NCI-H460 (cell line): ENCODE results near the gene KLHL35. TPM values are rescaled to one million over a fixed set of nuclear protein-coding genes. Genes with fewer than 3 reads are reported as not detected.
"Not testable (repeated sequence)": the region's sequence is repeated elsewhere in the genome, so short reads cannot be mapped to it uniquely, and the experiment has no call there.

ENCODE experiments used
- DNase-seq: peaks from one replicate; pipeline ENCODE4 v3.0.0-alpha.2; 2016; ENCODE audit warnings: low read depth; ENCODE audit errors: extremely low read depth
- total RNA-seq: library from RNA; depleted of rRNA; stranded (reverse); fragments of >200 nt; shearing (Covaris generic); gene quantifications from 2 replicates; pipeline ENCODE4 v1.2.3, GENCODE V29; 2014

KLHL35 gene
- total RNA-seq, 1 experiment from 2014 or later = 4.3 TPM

- DNase-seq = no peak
Observed at GRCh38 chr11:75426720-75427086, 6.3 kb downstream of the KLHL35 start.

- DNase-seq = no peak
Observed at GRCh38 chr11:75425422-75425821, 7.6 kb downstream of the KLHL35 start.

GRCh38 chr11:75424396-75424795 is 8.6 kb downstream of the KLHL35 start:
- DNase-seq = no peak

GRCh38 chr11:75423721-75424120 is 9.3 kb downstream of the KLHL35 start:
- DNase-seq = no peak

- DNase-seq = no peak
Observed at GRCh38 chr11:75422248-75423231, 10.5 kb downstream of the KLHL35 start.

GRCh38 chr11:75421902-75422247 is 11.1 kb downstream of the KLHL35 start:
- DNase-seq = no peak

GRCh38 chr11:75421035-75421602 is 11.9 kb downstream of the KLHL35 start:
- no peak for DNase-seq

GRCh38 chr11:75420224-75421034 is 12.6 kb downstream of the KLHL35 start:
- DNase-seq = no peak

GRCh38 chr11:75413864-75414263 is 19.1 kb downstream of the KLHL35 start:
- DNase-seq = no peak

GRCh38 chr11:75413146-75413545 is 19.9 kb downstream of the KLHL35 start:
- DNase-seq = not testable (repeated sequence)

- not testable (repeated sequence) for DNase-seq
Observed at GRCh38 chr11:75409971-75410370, 23.0 kb downstream of the KLHL35 start.

GRCh38 chr11:75408957-75409219 is 24.1 kb downstream of the KLHL35 start:
- DNase-seq = no peak

GRCh38 chr11:75406338-75406777 is 26.6 kb downstream of the KLHL35 start:
- DNase-seq = no peak

- DNase-seq = no peak
Observed at GRCh38 chr11:75403983-75404658, 28.9 kb downstream of the KLHL35 start.

- no peak for DNase-seq
Observed at GRCh38 chr11:75403037-75403436, 30.0 kb downstream of the KLHL35 start.

- DNase-seq = no peak
Observed at GRCh38 chr11:75402002-75402773, 30.8 kb downstream of the KLHL35 start.

- no peak for DNase-seq
Observed at GRCh38 chr11:75400146-75400865, 32.7 kb downstream of the KLHL35 start.

GRCh38 chr11:75399344-75400145 is 33.5 kb downstream of the KLHL35 start, which contains the start of gene RPS3:
RPS3 (plus strand) TSS chr11:75399518; CDS start chr11:75399548, 30 bp downstream.
- DNase-seq = peak; percentile 86

- DNase-seq = no peak
Observed at GRCh38 chr11:75398906-75399305, 34.1 kb downstream of the KLHL35 start.
